ENCODE measurements around the gene WDFY2.

Gene WDFY2

GRCh38 chr13:51770681-51771417 lies 186.6 kb downstream of the WDFY2 start:
- DNase-seq (ENCODE audit: low read depth) = no peak

- no peak for DNase-seq (ENCODE audit: low read depth)
Measured at GRCh38 chr13:51771418-51772104, 187.3 kb downstream of the WDFY2 start.

- DNase-seq (ENCODE audit: low read depth) = no peak
Measured at GRCh38 chr13:51772105-51772455, 187.8 kb downstream of the WDFY2 start.

DNA sequence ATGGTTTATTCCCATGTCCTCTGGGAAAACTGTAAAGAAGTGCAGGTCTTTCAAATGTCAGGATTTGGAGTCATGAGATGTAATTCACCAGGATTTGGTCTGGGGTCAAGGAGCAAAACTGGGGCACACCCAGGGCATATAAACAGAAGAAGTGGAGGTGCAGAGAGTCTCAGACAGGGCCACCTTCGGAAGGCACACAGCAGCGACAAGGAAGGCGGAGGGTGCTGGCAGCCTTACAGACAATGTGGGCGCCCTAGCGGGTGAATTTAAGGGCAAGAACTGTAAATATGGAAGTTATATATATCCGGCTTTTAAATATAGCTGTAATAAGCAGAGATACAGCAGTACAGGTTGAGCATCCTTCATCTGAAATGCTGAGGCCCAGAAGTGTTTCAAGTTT lies 188.5 kb downstream of the WDFY2 start:
- no peak for DNase-seq (ENCODE audit: low read depth)

GRCh38 chr13:51773515-51773914 lies 189.3 kb downstream of the WDFY2 start:
- DNase-seq (ENCODE audit: low read depth) = no peak

GRCh38 chr13:51776179-51776578 lies 191.9 kb downstream of the WDFY2 start:
- DNase-seq (ENCODE audit: low read depth) = no peak

DNA sequence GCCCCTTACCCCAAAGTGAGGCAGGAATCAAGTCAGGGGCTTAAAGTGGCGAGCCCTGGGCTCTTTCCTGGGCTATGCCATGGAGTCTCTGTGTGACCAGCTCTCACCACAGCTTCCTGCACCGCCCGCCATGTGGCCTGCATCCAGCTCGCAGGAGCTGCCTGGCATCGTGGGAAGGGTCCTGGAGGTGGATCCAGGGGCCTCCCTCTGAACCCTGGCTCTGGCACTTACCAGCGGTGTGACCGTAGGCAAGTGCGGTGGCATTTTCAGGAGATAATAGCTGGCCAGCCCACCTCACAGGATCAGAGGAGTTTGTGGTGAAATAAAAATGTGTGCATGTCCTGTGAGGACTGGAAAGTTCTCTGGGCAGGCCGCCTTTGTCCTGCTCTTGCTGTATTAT lies 193.7 kb downstream of the WDFY2 start:
- no peak for DNase-seq (ENCODE audit: low read depth)

DNA sequence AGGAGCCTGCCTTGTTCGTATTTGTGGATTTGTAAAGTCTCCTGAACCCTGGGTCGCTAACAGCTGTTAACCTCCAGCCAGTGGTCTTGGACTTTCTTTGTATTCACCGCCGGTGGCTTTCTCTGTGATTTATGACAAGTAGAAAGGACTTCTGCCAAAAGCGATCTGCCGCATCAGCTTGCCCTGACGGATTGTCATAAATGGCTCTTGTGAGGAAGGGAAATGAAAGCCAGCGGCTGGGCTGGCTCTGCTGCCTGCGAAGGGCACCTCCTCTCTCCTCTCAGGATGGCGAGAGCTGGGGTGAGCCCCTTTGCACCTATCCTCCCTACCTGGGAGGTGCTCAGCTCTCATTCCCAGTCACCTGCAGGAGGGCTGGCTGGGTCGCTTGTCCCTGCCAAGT lies 194.1 kb downstream of the WDFY2 start:
- no peak for DNase-seq (ENCODE audit: low read depth)

GRCh38 chr13:51780099-51780498 lies 195.8 kb downstream of the WDFY2 start:
- DNase-seq (ENCODE audit: low read depth) = no peak

GRCh38 chr13:51781246-51782022 lies 197.2 kb downstream of the WDFY2 start:
- DNase-seq (ENCODE audit: low read depth) = no peak

DNA sequence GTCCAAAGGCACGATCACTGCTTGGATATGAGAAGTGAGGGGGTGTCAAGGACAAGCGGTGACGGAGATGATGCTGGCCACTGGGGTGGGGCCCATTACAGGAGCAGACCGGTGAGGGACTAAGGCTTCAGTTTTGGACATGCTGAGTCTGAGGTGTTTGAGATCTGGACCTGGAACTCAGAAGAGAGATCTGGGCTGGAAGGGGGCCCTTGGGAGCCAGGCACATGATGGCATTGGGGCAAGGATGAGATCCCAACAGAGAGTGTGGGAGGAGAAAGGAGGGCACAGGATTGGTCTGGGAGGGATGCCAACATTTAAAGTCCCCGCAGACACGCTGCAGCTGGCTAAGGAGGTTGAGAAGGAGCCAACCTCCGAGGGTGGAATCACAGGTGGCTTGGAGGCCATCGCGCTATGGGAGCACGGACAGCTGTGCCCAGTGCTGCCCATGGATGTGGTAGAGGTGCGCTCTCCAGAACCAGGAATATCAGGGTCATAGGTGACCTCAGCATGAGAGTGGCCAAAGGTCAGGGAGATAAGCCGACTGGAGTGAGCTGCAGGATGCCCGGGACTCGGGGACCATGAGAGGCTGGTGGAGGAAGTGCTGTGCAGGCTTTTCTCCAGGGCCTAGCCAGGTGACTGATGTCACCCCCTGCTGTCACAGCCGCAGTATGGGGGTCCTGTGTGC lies 197.9 kb downstream of the WDFY2 start:
- no peak for DNase-seq (ENCODE audit: low read depth)

DNA sequence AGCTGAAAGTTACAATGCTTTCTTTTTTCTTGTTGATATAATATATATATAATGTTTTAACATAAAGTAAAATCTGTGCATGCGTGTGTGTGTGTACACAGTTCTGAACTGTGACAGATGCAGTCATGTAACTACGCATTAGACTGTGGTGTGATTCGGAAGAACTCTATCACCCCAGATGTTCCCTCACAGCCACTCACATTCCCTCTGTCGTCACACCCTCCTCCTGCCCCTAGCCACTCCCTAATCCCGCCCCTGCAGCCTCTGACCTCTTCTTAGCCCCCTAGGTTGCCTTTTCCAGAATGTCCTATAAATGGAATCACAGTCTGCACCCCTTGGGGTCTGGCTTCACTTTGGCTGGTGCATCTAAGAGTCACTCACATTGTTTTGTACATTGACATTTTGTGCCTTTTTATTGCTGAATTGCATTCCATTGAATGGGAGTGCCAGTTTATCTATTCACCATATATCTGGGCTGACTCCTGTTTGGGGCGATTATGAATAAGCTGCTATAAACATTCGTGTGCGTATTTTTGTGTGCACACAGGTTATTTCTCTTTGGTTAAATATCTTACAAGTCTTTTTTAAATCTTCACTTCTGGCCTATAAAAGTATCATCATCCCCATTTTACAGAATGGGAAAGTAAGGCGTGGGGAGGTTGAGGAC lies 199.3 kb downstream of the WDFY2 start:
- DNase-seq (ENCODE audit: low read depth) = no peak

DNA sequence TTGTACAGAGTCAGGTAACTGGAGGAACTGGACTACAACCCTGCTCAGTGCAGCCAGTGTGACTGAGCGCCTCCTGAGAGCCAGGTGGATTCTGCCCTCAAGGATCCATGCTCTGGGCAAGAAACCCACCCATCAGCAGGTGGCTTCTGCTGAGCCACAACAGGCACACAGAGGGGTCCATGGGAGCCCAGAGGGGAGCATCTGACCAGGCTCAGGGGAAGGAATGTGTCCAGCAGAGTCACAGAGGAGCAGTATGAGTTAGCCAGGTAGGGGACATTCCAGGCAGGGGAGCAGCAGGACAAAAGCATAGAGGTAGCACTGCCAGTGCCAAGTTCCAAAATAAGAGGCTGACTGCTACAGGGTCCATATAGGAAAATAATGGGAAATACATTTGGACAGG lies 199.8 kb downstream of the WDFY2 start:
- DNase-seq (ENCODE audit: low read depth) = no peak

- DNase-seq (ENCODE audit: low read depth) = no peak
Measured at GRCh38 chr13:51785712-51786424, 201.6 kb downstream of the WDFY2 start.

DNA sequence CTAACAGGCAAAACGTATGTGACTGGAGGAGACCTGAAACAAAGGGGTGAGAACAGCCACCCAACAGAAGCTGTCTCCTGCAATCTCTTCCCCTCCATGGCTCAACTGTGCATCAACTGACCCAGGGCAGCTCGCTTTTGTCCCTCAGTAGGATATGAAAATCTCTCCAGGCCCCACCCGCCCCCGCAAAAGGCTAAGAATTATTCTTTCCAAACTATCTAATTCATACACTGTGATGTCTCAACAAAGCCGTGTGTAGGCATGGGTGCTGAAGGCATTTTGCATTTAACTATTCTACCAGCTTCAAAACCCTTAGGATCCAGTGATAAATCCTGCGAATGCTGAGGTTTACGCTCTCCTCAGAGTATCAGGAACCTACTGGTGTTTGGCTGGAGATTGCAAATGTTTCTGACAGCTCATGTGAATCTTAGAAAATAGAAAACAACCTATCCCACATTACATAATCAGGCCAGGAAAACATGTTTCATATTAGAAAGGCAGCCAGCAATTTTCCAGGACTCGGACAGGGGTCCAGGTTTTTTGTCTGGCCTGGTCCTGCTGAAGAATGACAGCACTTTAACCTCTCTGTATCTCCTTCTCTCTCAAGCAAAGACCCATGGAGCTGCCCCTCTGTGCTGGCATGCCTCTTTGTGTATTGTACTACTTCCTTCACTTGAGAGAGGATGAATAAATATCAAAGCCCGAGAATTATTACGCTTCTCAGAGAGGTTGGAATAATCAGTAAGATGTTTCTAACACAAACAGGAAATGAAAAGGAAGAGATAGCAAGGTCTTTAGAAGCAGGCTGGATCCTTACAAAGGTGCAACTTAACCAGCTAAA lies 202.4 kb downstream of the WDFY2 start:
- DNase-seq (ENCODE audit: low read depth) = no peak

GRCh38 chr13:51793570-51794271 lies 209.5 kb downstream of the WDFY2 start:
- DNase-seq (ENCODE audit: low read depth) = no peak

DNA sequence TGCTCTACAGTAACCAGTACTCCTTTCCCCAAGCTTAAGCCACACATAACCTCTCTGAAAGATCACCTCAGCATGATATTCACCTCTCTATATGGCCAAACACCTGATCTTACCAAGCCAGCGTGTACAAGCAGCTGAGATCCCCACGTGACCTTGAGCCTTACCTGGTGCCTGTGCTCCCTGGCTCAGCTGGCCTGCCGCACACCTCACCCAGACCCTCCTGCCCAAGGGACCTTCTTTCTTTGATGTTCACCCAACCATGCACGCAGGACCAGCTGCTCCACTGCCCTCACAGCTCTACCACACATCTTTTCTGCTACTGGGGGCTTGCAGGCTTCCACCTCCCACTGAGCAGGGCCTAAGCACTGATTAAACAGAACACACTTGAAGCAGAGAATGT lies 210.7 kb downstream of the WDFY2 start:
- no peak for DNase-seq (ENCODE audit: low read depth)

GRCh38 chr13:51795419-51795818 lies 211.2 kb downstream of the WDFY2 start:
- DNase-seq (ENCODE audit: low read depth) = no peak

DNA sequence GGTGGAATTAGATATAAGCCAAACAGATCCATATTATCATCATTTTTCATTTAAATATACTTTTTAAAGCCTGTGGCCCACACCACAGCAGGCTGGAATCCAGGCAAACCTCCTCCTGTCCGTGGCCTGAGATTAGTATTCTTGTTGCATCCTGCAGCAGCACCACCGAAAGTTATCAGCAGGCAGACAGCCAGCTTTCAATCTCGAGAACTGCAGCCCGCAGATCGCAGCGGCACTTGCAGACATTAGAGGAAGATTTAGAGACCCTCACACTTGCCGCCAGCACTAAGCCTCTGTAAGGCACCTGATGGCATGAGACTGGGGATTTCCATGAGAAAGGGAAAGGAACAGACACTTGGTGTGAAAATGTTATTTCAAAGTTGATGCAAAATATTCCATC lies 212.3 kb downstream of the WDFY2 start:
- no peak for DNase-seq (ENCODE audit: low read depth)

All from stimulated activated CD8-positive, alpha-beta memory T cell treated with anti-CD3 and anti-CD28 coated beads, Interleukin-12 subunit alpha, Interleukin-12 subunit beta, amount 100 ng/mL, for 1 hour (primary cell).